IPS-18c (cell line): ENCODE results near the gene MFSD2A.
"Not testable (repeated sequence)": the region's sequence is repeated elsewhere in the genome, so short reads cannot be mapped to it uniquely, and the experiment has no call there.

Source experiments
- H3K4me3 ChIP-seq: 2 replicates; pipeline ENCODE4 v1.7.0; 2013; ENCODE audit warnings: low read depth, mild to moderate bottlenecking, low read length, moderate library complexity; ENCODE audit not compliant: insufficient read depth
- H3K9me3 ChIP-seq: one replicate; pipeline ENCODE4 v1.6.1; 2013; ENCODE audit warnings: mild to moderate bottlenecking, low read length, moderate library complexity; ENCODE audit not compliant: control insufficient read depth, insufficient read depth

The MFSD2A gene

DNA sequence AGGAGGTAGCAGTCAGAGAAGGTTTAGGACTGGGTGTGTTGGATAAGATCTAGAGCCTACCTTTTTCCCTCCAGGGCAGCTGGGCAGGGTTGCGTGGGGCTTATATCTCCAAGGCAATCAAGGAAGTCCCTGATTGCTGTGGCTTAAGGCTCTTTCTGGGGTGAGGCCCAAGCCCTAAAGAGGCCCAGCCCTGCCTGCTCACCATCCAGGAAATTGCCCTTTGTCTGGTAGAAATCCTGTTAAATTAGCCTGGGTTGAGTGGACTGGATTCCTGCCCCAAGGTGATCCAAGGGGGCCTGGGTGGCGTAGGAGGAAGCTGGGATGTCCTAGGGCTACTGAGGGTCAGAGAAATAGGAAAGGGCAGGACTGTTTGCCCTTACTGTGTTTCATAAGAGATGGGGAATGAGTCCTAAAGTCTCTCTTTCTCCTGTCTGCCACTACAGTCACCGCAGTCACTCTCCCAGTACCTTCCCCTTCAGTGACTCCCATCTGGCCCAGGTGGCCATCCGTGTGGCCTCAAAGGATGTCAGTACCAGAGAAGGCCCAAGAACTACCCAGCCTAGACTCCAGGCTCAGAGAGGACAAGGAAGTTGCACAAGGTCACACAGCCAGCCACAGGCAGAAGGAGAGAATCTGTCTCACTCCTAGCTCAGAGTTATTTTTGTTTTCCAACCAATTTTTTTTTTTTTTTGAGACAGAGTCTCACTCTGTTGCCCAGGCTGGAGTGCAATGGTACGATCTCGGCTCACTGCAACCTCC, 25.8 kb downstream of the MFSD2A start:
- H3K9me3 ChIP-seq: no peaks in the 10 kb centered on the region

DNA sequence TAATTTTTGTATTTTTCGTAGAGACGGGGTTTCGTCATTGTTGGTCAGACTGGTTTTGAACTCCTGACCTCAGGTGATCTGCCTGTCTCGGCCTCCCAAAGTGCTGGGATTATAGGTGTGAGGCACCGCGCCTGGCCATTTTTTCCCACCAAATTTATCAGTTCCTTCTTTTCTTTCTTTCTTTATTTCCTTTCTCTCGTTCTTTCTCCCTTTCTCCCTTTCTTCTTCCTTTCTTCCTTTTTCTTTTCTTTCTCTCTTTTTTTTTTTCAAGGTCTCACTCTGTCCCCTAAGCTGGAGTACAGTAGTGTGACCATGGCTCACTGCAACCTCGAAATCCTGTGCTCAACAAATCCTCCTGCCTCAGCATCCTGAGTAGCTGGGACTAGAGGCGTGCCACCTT, 26.4 kb downstream of the MFSD2A start:
- Histone ChIP-seq H3K4me3 (no peak overlapping the region), H3K9me3 (no peaks in the 10 kb centered on the region)

More for the DNA sequence above, 25.8 kb downstream of the MFSD2A start:
- H3K4me3 ChIP-seq: no peak overlapping the region

DNA sequence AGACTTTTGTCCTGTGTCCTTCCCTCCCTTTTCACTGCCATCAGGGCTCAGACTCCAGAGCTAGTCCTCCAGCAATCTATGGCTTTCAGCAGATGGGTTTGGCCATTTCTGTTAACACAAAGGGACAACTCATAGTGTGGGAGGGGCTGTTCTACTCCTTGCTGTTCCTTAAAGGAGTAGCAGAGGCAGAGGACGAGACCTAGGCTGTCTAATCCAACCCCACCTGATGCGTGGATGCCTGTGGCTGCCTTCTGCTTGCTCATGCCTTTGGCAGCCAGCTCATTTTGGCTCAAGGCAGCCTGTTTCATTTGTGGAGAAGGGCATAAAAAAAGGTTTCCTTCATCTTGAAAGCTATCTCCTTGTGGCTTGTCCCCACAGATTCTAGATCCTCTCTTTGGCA, 27.0 kb downstream of the MFSD2A start:
- no peak overlapping the region for H3K4me3 ChIP-seq
- no peaks in the 10 kb centered on the region for H3K9me3 ChIP-seq

DNA sequence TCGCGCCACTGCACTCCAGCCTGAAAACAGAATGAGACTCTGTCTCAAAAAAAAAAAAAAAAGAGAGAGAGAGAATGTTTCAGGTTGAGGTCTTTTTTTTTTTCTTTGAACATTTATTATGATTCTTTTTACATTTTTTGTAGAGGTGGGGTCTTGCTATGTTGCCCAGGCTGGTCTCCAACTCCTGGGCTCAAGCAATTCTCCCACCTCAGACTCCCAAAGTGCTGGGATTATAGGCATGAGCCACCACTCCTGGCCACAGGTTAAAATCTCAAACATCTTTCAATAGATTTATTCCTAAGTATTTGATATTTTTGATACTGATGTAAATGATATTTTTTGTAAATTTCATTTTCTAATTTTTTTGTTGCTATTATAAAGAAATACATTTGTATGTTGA, 29.5 kb downstream of the MFSD2A start:
- not testable (repeated sequence) for H3K4me3 ChIP-seq, H3K9me3 ChIP-seq

DNA sequence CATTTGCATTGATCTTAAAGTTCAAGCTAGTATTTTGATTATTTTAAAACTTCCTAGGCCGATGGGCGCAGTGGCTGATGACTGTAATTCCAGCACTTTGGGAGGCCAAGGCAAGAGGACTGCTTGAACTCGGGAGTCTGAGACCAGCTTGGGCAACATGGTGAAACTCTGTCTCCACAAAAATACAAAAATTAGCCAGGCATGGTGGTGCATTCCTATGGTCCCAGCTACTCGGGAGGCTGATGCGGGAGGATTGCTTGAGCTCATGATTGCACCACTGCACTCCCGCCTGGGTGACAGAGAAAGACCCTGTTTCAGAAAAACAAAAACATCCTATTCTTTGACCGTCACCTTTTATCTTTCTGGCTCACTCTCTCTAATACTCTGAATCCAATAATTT, 30.0 kb downstream of the MFSD2A start:
- H3K9me3 ChIP-seq: no peaks in the 10 kb centered on the region

DNA sequence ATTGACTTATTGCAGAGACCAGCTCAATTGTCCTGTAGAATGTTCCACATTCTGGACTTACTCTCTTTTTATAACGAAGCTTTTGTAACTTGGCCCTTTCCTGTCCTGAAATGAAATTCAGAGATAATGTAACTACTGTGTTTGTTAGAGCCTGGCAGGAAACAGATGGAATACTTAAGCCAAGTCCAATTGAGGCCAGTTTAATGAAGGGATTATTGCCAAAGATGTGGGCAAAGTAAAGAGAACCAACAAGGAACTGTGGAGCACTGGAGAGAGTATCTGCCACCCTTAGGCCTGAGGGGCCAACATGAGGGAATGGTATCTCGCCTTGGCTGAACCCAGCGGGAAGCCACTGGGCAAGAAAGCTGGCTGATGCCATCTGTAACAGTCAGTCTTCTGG, 32.9 kb downstream of the MFSD2A start:
- Histone ChIP-seq H3K9me3 (no peaks in the 10 kb centered on the region), H3K4me3 (no peak overlapping the region)

More for the DNA sequence above, 30.0 kb downstream of the MFSD2A start:
- no peak overlapping the region for H3K4me3 ChIP-seq

DNA sequence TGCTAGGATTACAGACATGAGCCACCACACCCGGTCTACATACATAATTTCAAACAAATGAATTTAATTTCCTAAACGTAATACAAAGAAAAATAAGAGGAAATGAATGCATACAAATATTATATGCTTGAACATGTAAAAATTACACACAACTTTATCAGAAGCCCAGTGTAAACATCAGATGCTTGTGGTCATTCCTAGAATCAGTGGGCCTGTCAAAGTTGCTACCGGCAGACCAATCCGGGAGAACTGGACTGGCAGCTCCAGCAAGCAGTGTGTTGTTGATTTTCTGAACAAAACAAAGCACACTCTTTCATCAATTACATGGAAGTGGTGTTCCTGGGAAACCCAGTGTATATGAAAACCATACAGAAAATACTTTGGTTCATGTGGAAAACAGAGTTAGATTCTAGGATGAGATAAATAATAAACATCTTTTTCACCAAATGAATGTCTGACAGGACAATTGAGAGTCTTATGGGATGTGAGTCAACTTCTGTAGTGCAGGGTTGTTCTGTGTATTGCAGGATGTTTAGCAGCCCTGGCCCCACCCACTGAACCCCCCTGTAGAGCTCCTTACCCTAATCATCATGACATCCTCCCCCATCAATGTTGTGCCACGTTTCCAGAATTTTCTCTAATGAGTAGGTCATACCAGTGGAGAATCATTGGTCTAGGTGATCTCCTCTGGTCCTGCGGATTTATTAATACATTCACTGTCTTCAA, 33.8 kb downstream of the MFSD2A start:
- Histone ChIP-seq H3K9me3 (no peaks in the 10 kb centered on the region), H3K4me3 (no peak overlapping the region)

DNA sequence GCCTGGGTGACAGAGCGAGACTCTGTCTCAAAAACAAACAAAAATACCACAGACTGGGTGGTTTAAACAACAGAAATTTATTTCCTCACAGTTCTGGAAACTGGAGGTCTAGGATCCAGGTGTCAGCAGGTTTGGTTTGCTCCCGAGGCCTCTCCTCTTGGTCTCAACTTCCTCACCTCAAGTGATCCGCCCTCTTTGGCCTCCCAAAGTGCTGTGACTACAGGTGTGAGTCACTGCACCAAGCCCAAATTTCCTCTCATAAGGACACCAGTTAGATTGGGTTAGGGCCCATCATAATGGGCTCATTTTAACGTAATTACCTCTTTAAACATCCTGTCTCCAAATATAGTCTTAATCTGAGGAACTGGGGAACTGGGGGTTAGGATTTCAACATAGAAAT, 35.5 kb downstream of the MFSD2A start:
- Histone ChIP-seq H3K4me3 (no peak overlapping the region), H3K9me3 (no peaks in the 10 kb centered on the region)

DNA sequence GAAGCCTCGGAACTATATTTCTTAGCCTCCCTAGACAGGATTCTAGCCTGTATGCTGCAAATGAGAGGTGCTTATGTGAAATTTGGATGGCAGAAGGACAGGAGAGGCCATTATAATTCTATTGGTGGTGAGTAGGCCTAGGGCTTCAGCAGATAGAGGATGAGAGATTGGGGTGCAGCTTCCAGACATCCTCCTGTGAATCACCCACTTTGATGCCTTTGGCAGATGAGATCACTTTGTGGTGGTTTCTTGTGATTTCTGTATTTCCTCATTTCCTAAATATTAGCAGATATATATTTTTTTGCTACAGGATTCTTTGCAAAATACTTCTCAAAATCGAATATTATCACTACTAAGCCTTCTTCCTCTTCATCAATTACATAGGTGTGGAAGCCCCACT, 37.3 kb downstream of the MFSD2A start:
- no peaks in the 10 kb centered on the region for H3K9me3 ChIP-seq
- H3K4me3 ChIP-seq: no peak overlapping the region

DNA sequence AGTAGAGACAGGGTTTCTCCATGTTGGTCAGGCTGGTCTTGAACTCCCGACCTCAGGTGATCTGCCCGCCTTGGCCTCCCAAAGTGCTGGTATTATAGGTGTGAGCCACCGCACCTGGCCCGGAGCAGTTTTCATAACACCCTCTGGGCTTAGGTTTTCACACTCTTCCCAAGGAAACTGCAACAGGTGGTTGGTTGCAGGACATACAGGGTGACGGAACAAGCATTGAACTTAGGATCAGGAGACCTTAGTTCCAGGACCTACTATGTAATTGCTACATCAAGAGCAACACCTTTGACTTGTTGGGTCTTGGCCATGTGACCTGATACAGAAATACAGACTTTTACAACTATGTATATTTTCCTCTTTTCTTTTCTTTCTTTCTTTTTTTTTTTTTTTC, 37.9 kb downstream of the MFSD2A start:
- Histone ChIP-seq H3K4me3 (no peak overlapping the region), H3K9me3 (no peaks in the 10 kb centered on the region)

DNA sequence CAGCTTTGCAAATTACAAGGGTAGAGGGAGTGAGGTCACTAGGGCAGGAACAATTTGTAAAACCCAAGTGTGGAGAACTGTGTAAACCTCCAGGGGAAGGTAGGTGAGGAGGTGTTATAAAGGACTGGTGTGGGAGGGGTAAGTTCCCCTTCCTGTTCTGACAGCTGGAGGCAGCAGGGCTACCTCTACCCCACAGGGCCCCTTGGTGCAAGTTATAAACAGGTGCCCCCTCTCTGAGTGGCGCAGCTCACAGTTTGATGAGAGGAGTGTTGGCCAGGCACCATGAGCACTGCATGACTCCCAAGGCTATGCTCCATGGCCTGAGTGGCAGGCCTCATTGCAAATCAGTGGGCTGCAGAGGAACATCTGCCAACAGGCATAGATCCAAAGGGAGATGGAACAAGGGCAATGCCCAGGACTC, 41.0 kb downstream of the MFSD2A start:
- no peaks in the 10 kb centered on the region for H3K9me3 ChIP-seq
- H3K4me3 ChIP-seq: no peak overlapping the region

DNA sequence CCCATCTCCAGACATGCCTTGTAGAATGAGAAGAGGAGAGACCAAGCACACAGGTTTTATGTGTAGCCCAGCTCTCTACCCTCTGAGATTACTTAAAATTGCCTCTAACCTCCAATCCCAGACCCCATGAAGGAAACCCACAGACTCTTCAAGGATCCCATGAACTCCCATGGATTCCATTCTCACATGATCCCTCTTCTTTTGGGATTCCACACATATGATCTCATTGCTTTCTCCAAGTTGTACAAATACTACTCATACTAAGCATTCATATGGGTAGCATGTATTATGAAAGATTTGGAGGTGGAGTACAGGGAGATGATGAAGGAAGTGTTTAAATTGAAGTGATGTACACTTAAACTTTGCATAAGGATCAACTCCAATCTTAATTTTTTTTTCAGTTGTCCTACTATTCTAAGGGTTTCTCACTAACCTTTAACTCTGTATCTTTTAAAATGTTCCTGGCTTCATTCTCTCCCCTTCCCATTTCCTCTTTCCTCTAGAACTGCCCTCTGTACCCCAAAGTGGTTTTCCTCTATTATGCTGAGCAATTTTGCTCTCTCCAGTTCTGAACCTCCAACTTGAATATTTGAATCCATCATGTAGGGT, 41.6 kb downstream of the MFSD2A start:
- H3K4me3 ChIP-seq: no peak overlapping the region

DNA sequence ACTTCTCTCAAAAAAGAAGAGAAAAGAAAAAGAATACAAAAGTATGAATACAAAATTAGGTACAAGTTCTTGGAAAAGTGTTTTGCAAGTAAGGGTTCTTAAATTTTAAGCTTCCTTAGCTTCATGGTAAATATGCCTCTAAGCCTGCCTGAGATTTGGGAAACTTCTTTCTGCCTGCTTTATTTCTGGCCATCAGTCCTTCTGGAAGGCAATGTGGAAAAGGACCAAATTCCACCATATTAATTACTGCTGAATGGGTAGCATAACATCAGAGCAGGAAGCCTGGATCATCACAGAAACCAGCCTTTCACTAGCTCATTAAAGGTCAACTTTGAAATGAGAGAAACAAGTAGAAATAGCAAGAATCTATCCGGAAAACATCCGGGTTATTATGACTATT, 46.5 kb downstream of the MFSD2A start:
- no peaks in the 10 kb centered on the region for H3K9me3 ChIP-seq

More for the DNA sequence above, 41.6 kb downstream of the MFSD2A start:
- H3K9me3 ChIP-seq: no peaks in the 10 kb centered on the region

DNA sequence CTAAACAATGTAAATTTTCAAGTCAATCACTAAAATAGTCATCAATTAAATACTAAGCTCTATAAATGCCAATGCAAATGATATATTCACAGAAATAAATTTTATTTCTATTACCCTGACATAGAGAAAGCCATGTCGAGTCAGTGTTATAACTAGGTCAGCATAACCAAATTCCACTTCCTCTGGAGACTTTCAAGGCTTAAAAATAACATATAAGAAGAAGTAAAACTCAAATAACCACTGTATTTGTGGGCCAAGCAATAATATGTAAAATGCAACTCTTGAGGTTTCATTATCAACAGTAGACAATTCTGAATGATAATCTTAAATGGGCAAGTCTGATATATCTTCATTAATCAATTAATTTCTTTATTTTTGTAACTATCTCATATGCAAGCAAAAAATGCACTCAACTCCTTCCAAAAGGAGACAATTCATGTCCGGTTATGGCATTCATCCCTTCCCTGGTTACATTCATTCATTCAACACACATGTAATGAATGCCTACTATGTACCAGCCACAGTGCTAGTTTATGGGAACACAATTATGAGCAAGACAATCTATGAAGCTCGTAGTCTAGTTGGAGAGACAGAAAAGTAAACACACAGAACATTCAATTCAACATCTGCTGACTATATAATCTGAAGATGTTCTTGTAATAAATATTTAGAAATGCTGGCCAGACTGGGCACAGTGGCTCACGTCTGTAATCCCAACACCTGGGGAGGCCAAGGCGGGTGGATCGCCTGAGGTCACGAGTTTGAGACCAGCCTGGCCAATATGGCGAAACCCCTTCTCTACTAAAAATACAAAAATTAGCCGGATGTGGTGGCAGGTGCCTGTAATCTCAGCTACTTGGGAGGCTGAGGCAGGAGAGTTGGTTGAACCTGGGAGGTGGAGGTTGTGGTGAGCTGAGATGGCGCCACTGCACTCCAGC, 48.5 kb downstream of the MFSD2A start:
- no peak overlapping the region for H3K4me3 ChIP-seq
- no peaks in the 10 kb centered on the region for H3K9me3 ChIP-seq

More for the DNA sequence above, 46.5 kb downstream of the MFSD2A start:
- H3K4me3 ChIP-seq: no peak overlapping the region

DNA sequence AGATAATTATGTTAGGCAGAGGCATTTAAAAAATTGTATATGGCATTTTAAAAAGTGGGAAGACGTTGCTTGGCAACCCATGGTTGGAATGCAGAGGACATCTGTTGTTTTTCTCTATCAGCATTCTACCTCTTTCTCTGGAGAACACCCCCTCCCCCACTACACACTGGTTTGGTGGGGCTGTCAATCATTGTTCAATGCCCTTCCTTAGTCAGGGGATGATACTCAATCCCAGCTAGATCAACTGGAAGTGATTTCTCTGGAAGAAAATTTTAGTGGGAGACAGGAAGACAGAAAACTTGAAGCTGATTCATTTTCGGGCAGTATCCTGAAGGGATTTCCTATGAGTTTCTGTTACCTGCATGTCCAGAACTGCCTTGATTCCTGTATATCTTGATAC, 49.9 kb downstream of the MFSD2A start:
- H3K4me3 ChIP-seq: no peak overlapping the region

DNA sequence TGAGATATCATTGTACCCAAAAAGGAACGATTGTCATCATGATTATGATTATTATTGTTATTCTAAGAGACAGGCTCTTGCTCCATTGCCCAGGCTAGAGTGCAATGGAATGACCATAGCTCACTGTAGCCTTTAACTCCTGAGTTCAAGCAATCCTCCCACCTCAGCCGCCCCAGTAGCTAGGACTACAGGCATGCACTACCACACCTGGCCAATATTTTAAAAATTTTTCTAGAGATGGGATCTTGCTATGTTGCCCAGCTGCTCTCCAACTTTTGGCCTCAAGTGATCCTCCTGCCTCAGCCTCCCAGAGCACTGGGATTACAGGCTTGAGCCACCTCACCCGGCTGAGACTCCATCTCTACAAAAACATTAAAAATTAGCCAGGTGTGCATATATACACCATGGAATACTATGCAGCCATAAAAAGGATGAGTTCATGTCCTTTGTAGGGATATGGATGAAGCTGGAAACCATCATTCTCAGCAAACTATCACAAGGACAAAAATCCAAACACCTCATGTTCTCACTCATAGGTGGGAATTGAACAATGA, 52.6 kb downstream of the MFSD2A start:
- H3K4me3 ChIP-seq, H3K9me3 ChIP-seq: not testable (repeated sequence)

More for the DNA sequence above, 49.9 kb downstream of the MFSD2A start:
- no peaks in the 10 kb centered on the region for H3K9me3 ChIP-seq

DNA sequence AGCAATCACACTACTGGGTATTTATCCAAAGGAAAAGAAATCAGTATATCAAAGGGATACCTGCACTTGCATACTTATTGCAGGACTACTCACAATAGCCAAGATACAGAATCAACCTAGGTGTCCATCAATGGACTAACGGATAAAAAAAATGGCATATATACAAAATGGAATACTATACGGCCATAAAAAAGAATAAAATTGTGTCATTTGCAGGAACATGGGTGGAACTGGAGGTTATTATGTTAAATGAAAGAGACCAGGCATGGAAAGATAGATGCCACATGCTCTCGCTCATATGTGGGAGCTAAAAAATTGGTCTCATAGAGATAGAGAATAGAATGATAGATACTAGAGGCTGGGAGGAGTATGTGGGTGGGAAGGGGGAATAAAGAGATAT, 56.3 kb downstream of the MFSD2A start:
- Histone ChIP-seq H3K9me3 (no peaks in the 10 kb centered on the region), H3K4me3 (no peak overlapping the region)
